ENCODE data around the gene FHL2. TPM values are rescaled to one million over a fixed set of nuclear protein-coding genes. Genes with fewer than 3 reads are reported as not detected.

FHL2 gene
- polyA plus RNA-seq, 3 donors from 2014 or later: 0.15 to 0.29 TPM; not detected in 1

DNA sequence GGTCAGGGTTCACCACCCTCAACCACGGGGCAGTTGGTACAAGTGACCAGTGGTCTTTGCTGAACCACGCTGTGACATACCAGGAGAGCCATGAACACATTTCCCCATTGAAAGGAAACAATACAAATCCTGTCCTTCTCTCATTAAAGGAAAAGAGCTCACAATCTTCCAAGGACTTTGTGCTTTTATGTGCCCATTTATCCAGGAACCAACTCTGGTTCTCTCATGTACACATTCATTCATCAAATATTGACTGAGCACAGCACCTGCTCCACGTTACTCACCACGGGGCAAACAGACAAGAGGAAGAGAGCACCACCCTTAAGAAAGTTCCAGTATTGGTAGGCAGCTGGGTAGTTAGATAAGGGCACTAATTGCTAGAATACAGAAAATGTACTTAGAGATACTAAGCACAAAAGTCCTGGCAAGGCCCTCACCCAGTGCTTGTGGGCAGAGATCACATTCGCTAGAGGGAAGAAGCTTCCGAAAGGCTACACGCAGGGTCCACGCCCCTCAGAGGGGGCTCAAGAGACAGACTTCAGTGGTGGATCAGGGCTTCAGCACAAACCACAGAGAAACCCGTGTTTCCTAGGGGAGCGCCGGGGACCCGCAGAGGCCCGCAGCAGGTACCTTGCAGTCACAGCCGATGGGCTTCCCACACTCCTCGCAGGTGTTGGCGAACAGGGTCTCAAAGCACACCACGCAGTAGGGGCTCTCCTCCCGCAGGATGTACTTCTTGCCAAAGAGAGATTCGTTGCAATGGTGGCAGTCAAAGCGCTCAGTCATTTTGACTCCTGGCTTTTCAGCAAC is 12.9 kb downstream of the FHL2 start:
- Mint-ChIP-seq H3K36me3 (no peaks in the 10 kb centered on the region), H3K4me3 (no peak overlapping the region), H3K9me3 (peaks cover 0 to 1% (median 0%) of the 10 kb centered on the region in 6 donors), H3K27me3 (ENCODE audit: low read depth in 3 of 3) (peaks cover 2 to 6% (median 5%) of the 10 kb centered on the region in 3 donors), H3K27ac (no peak overlapping the region), H3K4me1 (no peaks in the 10 kb centered on the region)
- no peak for DNase-seq

- H3K27me3 Mint-ChIP-seq (ENCODE audit: low read depth in 3 of 3): peaks cover 2 to 6% (median 5%) of the 10 kb centered on the region in 3 donors
- H3K27ac Mint-ChIP-seq: no peak overlapping the region
- H3K4me1 Mint-ChIP-seq: no peaks in the 10 kb centered on the region
- H3K9me3 Mint-ChIP-seq: peaks cover 0 to 2% (median 0%) of the 10 kb centered on the region in 6 donors
- H3K36me3 Mint-ChIP-seq: no peaks in the 10 kb centered on the region
- H3K4me3 Mint-ChIP-seq: no peak overlapping the region
- DNase-seq: no peak
These were observed 14.0 kb downstream of the FHL2 start for GRCh38 chr2:105384861-105385260.

DNA sequence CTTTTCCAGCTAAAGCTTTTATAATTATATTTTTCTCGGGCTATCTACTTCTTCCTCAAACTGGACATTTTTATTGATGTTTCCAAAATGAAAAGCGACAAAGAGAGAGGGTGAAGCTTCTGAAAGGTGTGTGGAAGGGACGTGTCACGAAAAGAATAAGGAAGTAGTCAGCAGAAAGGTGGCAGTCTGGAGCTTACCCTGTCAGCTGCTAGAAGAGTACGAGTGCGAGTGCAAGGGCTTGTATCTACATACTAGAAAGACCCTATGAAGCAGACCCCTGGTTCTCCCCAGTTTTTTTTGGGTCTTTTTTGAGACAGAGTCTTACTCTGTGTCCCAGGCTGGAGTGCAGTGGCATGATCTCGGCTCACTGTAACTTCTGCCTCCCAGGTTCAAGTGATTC is 14.6 kb downstream of the FHL2 start:
- Mint-ChIP-seq H3K9me3 (peaks cover 0 to 2% (median 0%) of the 10 kb centered on the region in 6 donors), H3K27ac (no peak overlapping the region), H3K27me3 (ENCODE audit: low read depth in 3 of 3) (peaks cover under 1 to 6% (median 5%) of the 10 kb centered on the region in 3 donors), H3K4me1 (no peaks in the 10 kb centered on the region), H3K4me3 (no peak overlapping the region), H3K36me3 (no peaks in the 10 kb centered on the region)
- DNase-seq: no peak

GRCh38 chr2:105383432-105384166 is 15.3 kb downstream of the FHL2 start:
- Mint-ChIP-seq H3K27me3 (ENCODE audit: low read depth in 3 of 3) (peaks cover 0 to 6% (median 5%) of the 10 kb centered on the region in 3 donors), H3K9me3 (peaks cover 0 to 2% (median 0%) of the 10 kb centered on the region in 6 donors), H3K4me1 (no peaks in the 10 kb centered on the region), H3K36me3 (no peaks in the 10 kb centered on the region), H3K4me3 (no peak overlapping the region), H3K27ac (no peak overlapping the region)
- no peak for DNase-seq

DNA sequence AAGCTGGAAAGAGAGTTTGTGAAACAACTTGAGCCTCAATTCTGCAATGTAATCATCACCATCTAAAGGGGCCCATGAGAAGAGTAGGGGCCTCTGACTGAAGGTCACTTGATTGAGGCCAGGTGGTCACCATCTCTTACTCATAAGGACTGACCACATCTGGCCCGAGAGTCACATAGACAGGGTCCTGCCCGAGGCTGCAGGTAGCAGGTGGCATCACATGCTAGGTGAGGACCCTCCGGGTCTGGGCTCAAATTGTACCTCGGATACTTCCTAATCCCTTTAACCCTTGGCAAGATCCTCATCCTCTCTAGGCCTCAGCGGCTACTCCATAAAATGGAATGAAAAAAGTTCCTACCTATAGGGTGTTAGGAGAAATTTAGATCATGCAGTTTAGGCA is 16.7 kb downstream of the FHL2 start:
- H3K27ac Mint-ChIP-seq: no peak overlapping the region
- H3K4me3 Mint-ChIP-seq: no peak overlapping the region
- peaks cover 0 to 2% (median 0%) of the 10 kb centered on the region in 6 donors for H3K9me3 Mint-ChIP-seq
- no peaks in the 10 kb centered on the region for H3K36me3 Mint-ChIP-seq
- DNase-seq: no peak
- no peaks in the 10 kb centered on the region for H3K4me1 Mint-ChIP-seq
- peaks cover 0 to 6% (median 5%) of the 10 kb centered on the region in 3 donors for H3K27me3 Mint-ChIP-seq (ENCODE audit: low read depth in 3 of 3)

DNA sequence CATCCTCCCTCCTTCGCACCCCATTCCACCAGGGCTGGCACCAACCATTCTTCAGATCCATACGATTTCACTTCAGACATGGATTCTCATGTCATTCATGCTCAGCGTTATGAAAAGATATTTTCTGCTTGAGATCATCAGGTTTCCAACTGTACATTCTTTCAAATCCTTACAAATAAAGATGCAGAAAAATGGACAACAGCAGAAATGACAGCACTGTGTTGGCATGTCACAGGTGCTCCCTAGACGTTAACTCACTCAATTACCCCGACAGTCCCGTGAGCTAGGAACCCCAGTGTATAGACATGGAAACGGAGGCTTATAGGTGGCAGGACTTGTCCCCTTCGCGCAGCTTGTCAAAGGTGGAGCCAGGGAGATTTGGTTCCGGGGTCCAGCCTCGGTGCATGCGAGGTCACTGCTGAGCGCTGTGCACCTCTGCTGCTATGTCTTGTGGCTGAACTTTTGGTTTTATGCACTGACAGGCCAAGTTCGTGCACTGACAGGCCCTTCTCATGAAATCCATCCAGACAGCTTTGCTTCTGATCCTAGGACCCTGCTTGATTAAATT is 17.7 kb downstream of the FHL2 start:
- H3K27ac Mint-ChIP-seq: no peak overlapping the region
- H3K27me3 Mint-ChIP-seq (ENCODE audit: low read depth in 3 of 3): peaks cover 0 to 6% (median 6%) of the 10 kb centered on the region in 3 donors
- no peaks in the 10 kb centered on the region for H3K36me3 Mint-ChIP-seq
- no peaks in the 10 kb centered on the region for H3K4me1 Mint-ChIP-seq
- H3K4me3 Mint-ChIP-seq: no peak overlapping the region
- no peak for DNase-seq
- H3K9me3 Mint-ChIP-seq: peaks cover 0 to 2% (median 0%) of the 10 kb centered on the region in 6 donors

DNA sequence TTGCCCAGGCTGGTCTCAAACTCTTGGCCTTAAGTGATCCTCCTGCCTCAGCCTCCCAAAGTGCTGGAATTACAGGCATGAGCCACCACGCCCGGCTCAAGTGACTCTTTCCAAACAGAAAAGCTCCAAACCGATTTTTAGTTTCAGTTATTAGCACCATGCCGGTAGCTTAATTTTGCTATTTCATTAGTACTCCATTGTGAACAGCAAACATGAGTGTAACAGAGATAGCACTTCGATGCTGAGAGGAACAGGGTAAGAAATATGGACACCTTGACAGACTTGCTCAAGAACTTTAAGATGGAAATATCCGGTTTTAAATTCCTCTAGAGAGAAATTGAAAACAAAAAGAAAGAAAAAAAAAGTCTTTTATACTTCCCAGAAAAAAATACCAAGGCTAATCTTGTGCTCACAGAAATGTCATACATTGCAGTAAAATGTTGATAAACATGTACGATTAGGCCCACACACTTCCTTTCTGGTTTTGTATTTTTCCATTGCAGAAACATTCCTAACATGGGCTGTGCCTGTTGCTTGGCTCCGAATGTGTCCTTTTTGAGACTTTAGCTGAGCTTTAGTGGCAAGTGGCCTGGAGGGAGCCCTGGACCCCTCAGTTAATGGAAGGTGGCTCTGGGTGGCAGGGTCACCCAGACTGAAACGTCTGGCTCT is 18.3 kb downstream of the FHL2 start:
- Mint-ChIP-seq H3K4me3 (no peak overlapping the region), H3K27me3 (ENCODE audit: low read depth in 3 of 3) (peaks cover 0 to 6% (median 5%) of the 10 kb centered on the region in 3 donors), H3K9me3 (peaks cover 0 to 2% (median 0%) of the 10 kb centered on the region in 6 donors), H3K27ac (no peak overlapping the region), H3K36me3 (no peaks in the 10 kb centered on the region), H3K4me1 (no peaks in the 10 kb centered on the region)
- DNase-seq: no peak

DNA sequence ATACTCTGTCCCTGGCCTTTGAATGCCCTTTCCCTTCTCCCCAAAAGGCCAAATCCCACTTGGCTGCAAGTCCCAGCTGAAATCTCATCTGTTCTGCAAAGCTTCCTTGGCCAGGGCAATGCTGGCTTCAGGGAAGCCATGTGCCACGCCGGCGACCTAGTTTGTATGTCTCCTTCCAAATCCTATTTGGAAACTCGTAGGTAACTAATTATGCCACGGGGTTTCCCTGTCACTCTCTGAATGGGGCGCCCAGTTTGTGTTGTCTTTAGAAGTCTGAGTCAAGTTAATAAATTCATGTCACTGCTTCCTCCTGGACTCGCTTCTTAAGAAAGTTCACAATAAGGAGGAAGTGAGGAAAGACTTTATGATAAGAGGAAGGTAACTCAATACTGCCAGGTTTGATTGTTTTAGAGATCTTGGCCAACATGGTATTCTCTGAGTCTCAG is 19.1 kb downstream of the FHL2 start:
- H3K36me3 Mint-ChIP-seq: no peaks in the 10 kb centered on the region
- H3K4me1 Mint-ChIP-seq: no peaks in the 10 kb centered on the region
- peaks cover 0 to 2% (median 0%) of the 10 kb centered on the region in 6 donors for H3K9me3 Mint-ChIP-seq
- H3K4me3 Mint-ChIP-seq: no peak overlapping the region
- no peak overlapping the region for H3K27ac Mint-ChIP-seq
- peaks cover 0 to 7% (median 4%) of the 10 kb centered on the region in 3 donors for H3K27me3 Mint-ChIP-seq (ENCODE audit: low read depth in 3 of 3)
- no peak for DNase-seq

- DNase-seq: no peak
- Mint-ChIP-seq H3K4me3 (no peak overlapping the region), H3K27me3 (ENCODE audit: low read depth in 3 of 3) (peaks cover 0 to 8% (median under 1%) of the 10 kb centered on the region in 3 donors), H3K4me1 (peaks cover 1 to 2% of the 10 kb centered on the region in 2 donors), H3K27ac (no peak overlapping the region), H3K36me3 (no peaks in the 10 kb centered on the region), H3K9me3 (peaks cover 0 to 2% (median 0%) of the 10 kb centered on the region in 6 donors)
These were observed 19.9 kb downstream of the FHL2 start for GRCh38 chr2:105378921-105379383.

DNA sequence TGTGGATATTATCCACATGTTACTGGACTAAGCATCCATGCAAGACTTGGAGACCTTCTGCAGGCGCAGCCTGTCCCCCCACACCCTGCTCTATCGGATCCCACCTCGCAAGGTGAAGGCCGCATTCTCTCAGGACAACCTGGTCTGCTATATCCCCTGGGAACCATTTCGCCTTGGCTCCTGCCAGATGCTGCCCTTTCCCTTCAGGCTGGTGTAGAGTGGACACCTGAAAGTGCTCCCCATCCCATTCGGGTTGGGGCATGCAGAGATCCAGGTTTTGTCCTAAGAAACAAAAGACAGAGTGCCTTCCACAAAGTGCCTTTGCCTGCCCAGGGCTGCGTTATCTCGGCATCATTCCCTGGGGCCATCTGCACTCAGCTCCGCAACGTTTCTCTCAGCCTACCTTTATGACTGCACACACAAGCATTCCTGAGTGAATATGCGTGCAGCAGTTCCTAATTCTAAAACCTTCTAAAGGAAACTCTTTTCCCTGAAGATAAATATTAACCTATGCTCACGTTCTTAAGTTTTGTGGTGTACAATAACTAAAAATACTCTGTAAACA is 20.5 kb downstream of the FHL2 start:
- H3K36me3 Mint-ChIP-seq: no peaks in the 10 kb centered on the region
- no peak overlapping the region for H3K4me3 Mint-ChIP-seq
- peaks cover 0 to 6% (median 2%) of the 10 kb centered on the region in 3 donors for H3K27me3 Mint-ChIP-seq (ENCODE audit: low read depth in 3 of 3)
- peaks cover 5 to 6% of the 10 kb centered on the region in 2 donors for H3K4me1 Mint-ChIP-seq
- no peak overlapping the region for H3K27ac Mint-ChIP-seq
- H3K9me3 Mint-ChIP-seq: peaks cover 0 to 2% (median 0%) of the 10 kb centered on the region in 6 donors
- DNase-seq: no peak

DNA sequence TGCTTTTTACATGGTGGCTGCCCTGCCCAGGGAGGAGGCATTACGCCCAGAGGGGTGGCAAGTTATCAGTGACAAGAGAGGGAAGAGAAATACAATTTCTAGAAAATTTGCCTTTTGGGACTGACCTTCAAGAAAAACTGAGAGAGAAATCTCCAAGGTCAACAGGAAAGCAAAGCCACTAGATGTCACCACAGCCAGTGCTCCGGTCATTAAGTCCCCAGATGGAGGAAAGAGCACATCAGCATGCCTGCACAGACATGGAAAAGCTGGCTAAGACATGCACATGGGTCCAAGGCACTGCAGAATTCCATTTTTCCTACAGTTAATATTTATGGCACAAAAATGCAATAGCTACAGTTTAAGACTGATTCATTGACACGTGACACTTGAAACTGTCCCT is 21.0 kb downstream of the FHL2 start:
- no peak overlapping the region for H3K27ac Mint-ChIP-seq

DNA sequence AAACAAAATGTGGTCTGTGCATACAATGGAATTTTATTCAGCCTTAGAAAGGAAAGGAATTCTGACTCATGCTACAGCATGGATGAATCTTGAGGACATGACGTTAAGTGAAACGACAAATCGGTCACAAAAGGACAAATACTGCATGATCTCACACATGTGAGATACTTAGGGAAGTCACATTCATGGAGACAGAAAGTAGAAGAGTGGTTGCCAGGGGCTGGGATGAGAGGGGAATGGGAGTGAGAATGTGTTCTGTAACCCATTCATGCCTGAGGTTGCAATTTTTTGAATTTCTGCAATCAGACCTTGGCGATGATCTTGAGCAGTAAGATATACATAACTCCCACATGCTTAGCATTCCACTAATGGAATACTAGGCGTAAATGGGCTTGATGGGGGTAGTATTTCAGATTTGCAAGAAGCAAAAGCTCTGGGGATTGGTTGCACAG is 22.0 kb downstream of the FHL2 start:
- DNase-seq: no peak
- no peak overlapping the region for H3K4me3 Mint-ChIP-seq
- H3K27me3 Mint-ChIP-seq (ENCODE audit: low read depth in 3 of 3): peaks cover 0 to 6% (median 2%) of the 10 kb centered on the region in 3 donors
- H3K4me1 Mint-ChIP-seq: peaks cover 5 to 6% of the 10 kb centered on the region in 2 donors
- H3K9me3 Mint-ChIP-seq: peaks cover 0 to 2% (median 0%) of the 10 kb centered on the region in 6 donors
- H3K36me3 Mint-ChIP-seq: no peaks in the 10 kb centered on the region
- H3K27ac Mint-ChIP-seq: no peak overlapping the region

More for the DNA sequence above, 21.0 kb downstream of the FHL2 start:
- no peak for DNase-seq
- Mint-ChIP-seq H3K27me3 (ENCODE audit: low read depth in 3 of 3) (peaks cover 0 to 6% (median 2%) of the 10 kb centered on the region in 3 donors), H3K9me3 (peaks cover 0 to 2% (median 0%) of the 10 kb centered on the region in 6 donors), H3K4me1 (peaks cover 5 to 6% of the 10 kb centered on the region in 2 donors), H3K4me3 (no peak overlapping the region), H3K36me3 (no peaks in the 10 kb centered on the region)

DNA sequence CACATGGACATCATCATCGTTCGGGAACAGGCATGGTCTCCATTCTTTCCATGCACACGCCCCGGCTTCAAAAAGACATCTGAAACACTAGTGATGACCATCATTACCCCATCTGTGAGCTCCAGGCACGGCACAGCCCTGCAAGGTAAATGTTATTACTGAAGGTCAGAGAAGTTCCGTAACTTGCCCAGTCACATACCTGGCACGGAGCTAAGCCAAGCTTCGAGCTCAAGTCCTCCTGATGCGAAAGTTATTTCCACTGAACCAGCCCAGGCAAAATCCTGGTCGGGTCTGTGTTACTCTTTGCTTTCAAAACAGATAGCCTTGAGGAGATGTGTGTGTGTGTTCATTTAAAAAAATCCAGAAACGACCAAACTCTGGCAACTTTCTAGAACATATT is 22.8 kb downstream of the FHL2 start:
- peaks cover 0 to 1% (median 0%) of the 10 kb centered on the region in 6 donors for H3K9me3 Mint-ChIP-seq
- no peak overlapping the region for H3K27ac Mint-ChIP-seq
- peaks cover 5 to 6% of the 10 kb centered on the region in 2 donors for H3K4me1 Mint-ChIP-seq
- H3K4me3 Mint-ChIP-seq: no peak overlapping the region
- DNase-seq: no peak
- peaks cover 0 to 6% (median 2%) of the 10 kb centered on the region in 3 donors for H3K27me3 Mint-ChIP-seq (ENCODE audit: low read depth in 3 of 3)
- no peaks in the 10 kb centered on the region for H3K36me3 Mint-ChIP-seq

Data from immature natural killer cell (primary cell).